RKO (cell line): Measurements from ENCODE around the gene DUSP9.

Experiments
- DNase-seq: peaks from one replicate; pipeline ENCODE4 v3.0.0-alpha.2; 2016; ENCODE audit warnings: low spot score

Gene DUSP9

GRCh38 chrX:153637121-153638040, 9.6 kb upstream of the DUSP9 start:
- no peak for DNase-seq

GRCh38 chrX:153638041-153638371, 9.0 kb upstream of the DUSP9 start:
- DNase-seq, result no peak

- no peak for DNase-seq
Measured at GRCh38 chrX:153638436-153639176, 8.4 kb upstream of the DUSP9 start.

- no peak for DNase-seq
Measured at GRCh38 chrX:153639177-153640044, 7.6 kb upstream of the DUSP9 start.

- no peak for DNase-seq
Measured at GRCh38 chrX:153640045-153640686, 6.8 kb upstream of the DUSP9 start.

- DNase-seq, result no peak
Measured at GRCh38 chrX:153640736-153641575, 6.0 kb upstream of the DUSP9 start.

GRCh38 chrX:153641627-153642026, 5.4 kb upstream of the DUSP9 start:
- no peak for DNase-seq

GRCh38 chrX:153642051-153642654, 4.8 kb upstream of the DUSP9 start:
- no peak for DNase-seq

GRCh38 chrX:153642655-153643430, 4.2 kb upstream of the DUSP9 start:
- no peak for DNase-seq

GRCh38 chrX:153643431-153644351, 3.3 kb upstream of the DUSP9 start:
- DNase-seq, result no peak

- no peak for DNase-seq
Measured at GRCh38 chrX:153644356-153645125, 2.5 kb upstream of the DUSP9 start.

- no peak for DNase-seq
Measured at GRCh38 chrX:153645151-153645550, 1.9 kb upstream of the DUSP9 start.

GRCh38 chrX:153645921-153646488, 998 bp upstream of the DUSP9 start:
- DNase-seq, result no peak

- no peak for DNase-seq
Measured at GRCh38 chrX:153647461-153648357, 706 bp downstream of the DUSP9 start.

- no peak for DNase-seq
Measured at GRCh38 chrX:153648358-153649177, 1.6 kb downstream of the DUSP9 start.
